ENCODE results near the gene PPP1R12A. TPM values are rescaled to one million over a fixed set of nuclear protein-coding genes. Genes with fewer than 3 reads are reported as not detected.

PPP1R12A gene
- total and polyA plus RNA-seq, 2 of the 4 experiments (the other 2 are of a cell fraction) = 47.7 to 112 TPM

DNA sequence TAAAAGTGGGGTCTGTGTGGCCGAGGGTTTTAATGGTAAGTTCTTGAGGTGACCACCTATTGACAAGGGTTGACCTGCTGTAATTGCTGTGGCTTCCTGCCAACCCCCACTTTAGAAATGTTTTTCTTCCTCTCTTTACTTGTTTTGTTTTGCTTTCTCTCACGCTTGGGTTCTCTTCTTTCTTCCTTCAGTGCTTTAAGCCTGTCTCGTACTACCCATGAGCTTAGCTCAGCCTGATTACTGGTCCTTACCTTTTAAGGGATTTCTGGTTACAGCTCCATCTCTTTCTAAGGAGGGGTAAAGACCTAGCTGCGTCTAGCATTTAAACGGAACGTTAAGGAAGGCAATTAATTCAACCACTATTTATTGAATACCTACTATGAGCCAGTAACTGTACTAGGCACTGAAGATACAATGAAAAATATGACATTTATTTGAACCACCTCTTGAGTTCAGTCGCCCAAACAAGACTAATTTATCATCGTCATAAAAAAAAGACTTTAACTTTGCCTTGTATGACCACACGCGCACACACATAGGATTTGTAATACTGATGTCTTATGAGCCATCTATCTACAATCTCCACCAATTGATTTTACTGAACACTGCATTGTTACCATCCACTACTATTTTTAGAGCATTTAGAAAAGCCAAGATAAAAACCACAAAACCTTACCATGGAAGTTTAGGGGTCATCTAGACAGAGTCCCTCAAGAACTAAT, 888 bp upstream of the PPP1R12A start:
- H3K4me2 ChIP-seq (ENCODE audit: low read depth, low read length) = peak overlapping the region; percentile 63; the same call in 1 of the 2 replicates
- peaks cover 26% of the 10 kb centered on the region; the same call in 1 of the 2 replicates for H4K20me1 ChIP-seq (ENCODE audit: insufficient read depth, low read length)
- H2AK5ac ChIP-seq (ENCODE audit: low read depth, low read length) = peak overlapping the region; percentile 78
- H2AFZ ChIP-seq (replicated peaks; ENCODE audit: low read length, poor library complexity) = peak overlapping the region; percentile 89
- H4K8ac ChIP-seq (ENCODE audit: low read depth in 2 of 2, low read length in 2 of 2) = peak overlapping the region; percentile 86 to 97
- intact Hi-C loops (cut with micrococcal nuclease) = loop anchor here (1.0 to 10.0 kb wide), 6 partner anchors 49 to 387 kb away; no protein-coding TSS in a partner anchor
- no peak for TF ChIP-seq MXI1 (IDR thresholded peaks at IDR 0.05; ENCODE audit: borderline replicate concordance, low read depth, low read length)
- no peak for TF ChIP-seq MAFK (IDR thresholded peaks at IDR 0.05; ENCODE audit: low read depth, low read length)
- no peak for TF ChIP-seq POLR2A (IDR thresholded peaks at IDR 0.05; ENCODE audit: low read depth, low read length)
- TF ChIP-seq, protein P1, sequence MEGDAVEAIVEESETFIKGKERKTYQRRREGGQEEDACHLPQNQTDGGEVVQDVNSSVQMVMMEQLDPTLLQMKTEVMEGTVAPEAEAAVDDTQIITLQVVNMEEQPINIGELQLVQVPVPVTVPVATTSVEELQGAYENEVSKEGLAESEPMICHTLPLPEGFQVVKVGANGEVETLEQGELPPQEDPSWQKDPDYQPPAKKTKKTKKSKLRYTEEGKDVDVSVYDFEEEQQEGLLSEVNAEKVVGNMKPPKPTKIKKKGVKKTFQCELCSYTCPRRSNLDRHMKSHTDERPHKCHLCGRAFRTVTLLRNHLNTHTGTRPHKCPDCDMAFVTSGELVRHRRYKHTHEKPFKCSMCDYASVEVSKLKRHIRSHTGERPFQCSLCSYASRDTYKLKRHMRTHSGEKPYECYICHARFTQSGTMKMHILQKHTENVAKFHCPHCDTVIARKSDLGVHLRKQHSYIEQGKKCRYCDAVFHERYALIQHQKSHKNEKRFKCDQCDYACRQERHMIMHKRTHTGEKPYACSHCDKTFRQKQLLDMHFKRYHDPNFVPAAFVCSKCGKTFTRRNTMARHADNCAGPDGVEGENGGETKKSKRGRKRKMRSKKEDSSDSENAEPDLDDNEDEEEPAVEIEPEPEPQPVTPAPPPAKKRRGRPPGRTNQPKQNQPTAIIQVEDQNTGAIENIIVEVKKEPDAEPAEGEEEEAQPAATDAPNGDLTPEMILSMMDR (conservative IDR thresholded peaks at IDR 0.05; ENCODE audit: low read depth, low read length) = no peak
- TF ChIP-seq CHD1 (IDR thresholded peaks at IDR 0.05; ENCODE audit: low read depth, low read length) = no peak
- peak overlapping the region; percentile 96 for H3K4ac ChIP-seq (ENCODE audit: low read depth, low read length)
- peak; percentile 39 for DNase-seq
- H3K23ac ChIP-seq (ENCODE audit: low read depth, low read length) = peak overlapping the region; percentile 83
- peak overlapping the region; percentile 68 for H4K91ac ChIP-seq (ENCODE audit: insufficient read depth, low read depth, low read length)
- peak overlapping the region; percentile 22; the same call in 1 of the 2 replicates for H2BK20ac ChIP-seq (ENCODE audit: low read depth, low read length)
- WGBS, 2 experiments (ENCODE audit: extremely low coverage in 2 of 2, insufficient read length in 1 of 2) = 0% methylated on average over 2 of the region's 10 CpGs; no CpG with 5 or more reads in 1 of the 2 experiments
- peak overlapping the region; percentile 85 for H2BK5ac ChIP-seq (ENCODE audit: low read depth, low read length, poor library complexity, severe bottlenecking)
- H3K9me1 ChIP-seq (ENCODE audit: insufficient read depth, low read length) = no peaks in the 10 kb centered on the region
- peak overlapping the region; percentile 57 for H4K5ac ChIP-seq (ENCODE audit: low read depth, low read length)
- dilution Hi-C loops (cut with HindIII; ENCODE audit: low sequenced_read_pairs, unreplicated experiment) = no loop called here
- peak overlapping the region; percentile 62; the same call in 1 of the 2 replicates for H2BK120ac ChIP-seq (ENCODE audit: low read depth, low read length)
- CTCF ChIA-PET = no interaction called here
- H3K36me3 ChIP-seq (ENCODE audit: control insufficient read depth, insufficient read depth, low read length) = no peaks in the 10 kb centered on the region
- H2AK9ac ChIP-seq (replicated peaks; ENCODE audit: low read depth, low read length, poor library complexity) = peak overlapping the region; percentile 97
- H3K18ac ChIP-seq (ENCODE audit: low read depth, low read length) = peak overlapping the region; percentile 48
- peak overlapping the region; percentile 98 for H3K56ac ChIP-seq (ENCODE audit: extremely low read depth, insufficient read depth, low read length)
- peak overlapping the region; percentile 96 for H3K14ac ChIP-seq (replicated peaks; ENCODE audit: low read depth, low read length)
- in situ Hi-C loops (cut with MboI; ENCODE audit: low sequenced_read_pairs) = loop anchor here (10.0 to 25.0 kb wide), 2 partner anchors 249 to 523 kb away; no protein-coding TSS in a partner anchor
- peaks cover 12 to 24% of the 10 kb centered on the region in 2 experiments; a peak in 3 of 4 replicates for H3K79me1 ChIP-seq (ENCODE audit: low read depth in 1 of 2, low read length in 2 of 2)
- H3K9me3 ChIP-seq (ENCODE audit: control insufficient read depth, insufficient read depth, low read length) = no peaks in the 10 kb centered on the region
- TSS peak; percentile 78 for BruUV-seq (replicated peaks)
- H3K27ac ChIP-seq (ENCODE audit: insufficient read depth, low read length) = peak overlapping the region; percentile 91
- H3K4me1 ChIP-seq (ENCODE audit: control insufficient read depth, insufficient read depth, low read length) = no peaks in the 10 kb centered on the region
- H3K9ac ChIP-seq (ENCODE audit: low read depth, low read length) = peak overlapping the region; percentile 96
- no peak; the same call in 1 of the 2 replicates for ATAC-seq (ENCODE audit: low read depth)
- no peaks in the 10 kb centered on the region for H3K27me3 ChIP-seq (ENCODE audit: control insufficient read depth, insufficient read depth, low read length)
- peak overlapping the region; percentile 51; the same call in 1 of the 3 replicates for H2BK15ac ChIP-seq (ENCODE audit: low read depth, low read length)
- POLR2A ChIA-PET (ENCODE audit: unreplicated experiment) = no interaction called here
- H3K4me3 ChIP-seq (ENCODE audit: insufficient read depth, low read depth, low read length) = peak overlapping the region; percentile 93
